ES-I3 (cell line): ENCODE measurements around the gene IGF1.

Experiments
- H3K36me3 ChIP-seq: 2 replicates; pipeline ENCODE4 v1.6.1; 2013; ENCODE audit warnings: mild to moderate bottlenecking, low read length, control low read depth, moderate library complexity; ENCODE audit not compliant: insufficient read depth
- H3K4me1 ChIP-seq: 2 replicates; pipeline ENCODE4 v1.6.1; 2013; ENCODE audit warnings: mild to moderate bottlenecking, control low read depth, low read length; ENCODE audit not compliant: insufficient read depth
- H3K9ac ChIP-seq: 2 replicates; pipeline ENCODE4 v1.6.1; 2013; ENCODE audit warnings: low read depth, mild to moderate bottlenecking, low read length, moderate library complexity
- H3K9me3 ChIP-seq: 2 replicates; pipeline ENCODE4 v1.6.1; 2013; ENCODE audit warnings: mild to moderate bottlenecking, low read length, moderate library complexity; ENCODE audit not compliant: control insufficient read depth, insufficient read depth

The IGF1 gene

DNA sequence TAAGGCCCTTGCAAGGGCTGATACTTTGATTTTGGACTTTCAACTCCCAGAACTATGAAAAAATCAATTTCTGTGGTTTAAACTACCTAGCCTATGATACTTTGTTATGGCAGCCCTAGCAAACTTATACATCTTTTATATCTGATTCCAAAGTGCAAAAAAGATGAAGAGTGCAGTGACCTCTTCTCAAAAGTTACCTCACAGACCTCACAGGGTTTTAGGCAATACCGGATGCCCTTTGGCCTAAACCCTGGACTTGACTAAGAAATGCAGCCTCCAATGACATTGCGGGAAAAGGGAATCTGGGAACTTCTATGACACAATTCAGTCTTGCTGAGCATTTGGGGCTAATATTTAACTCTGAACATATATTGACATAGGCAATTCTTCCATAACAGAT, 63.3 kb downstream of the IGF1 start:
- Histone ChIP-seq H3K9ac (no peak overlapping the region), H3K36me3 (no peaks in the 10 kb centered on the region), H3K4me1 (no peaks in the 10 kb centered on the region), H3K9me3 (no peaks in the 10 kb centered on the region)

DNA sequence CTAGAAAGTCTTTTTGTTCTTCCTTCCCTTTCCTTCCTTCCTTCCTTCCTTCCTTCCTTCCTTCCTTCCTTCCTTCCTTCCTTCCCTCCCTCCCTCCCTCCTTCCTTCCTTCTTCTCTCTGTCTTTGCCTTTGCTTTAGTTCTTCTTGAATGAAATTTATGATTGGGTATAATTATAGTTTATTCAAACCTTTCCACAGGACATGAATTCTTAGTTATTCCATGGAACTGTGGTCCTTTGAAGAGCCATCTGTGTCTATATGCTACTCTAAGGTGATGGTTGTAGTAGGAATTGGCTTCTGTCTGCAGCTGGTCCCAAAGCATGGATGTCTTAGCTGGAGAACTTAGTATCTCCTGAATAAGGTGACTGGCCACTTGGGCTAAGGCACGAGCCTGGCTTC, 64.8 kb downstream of the IGF1 start:
- H3K4me1 ChIP-seq, result no peaks in the 10 kb centered on the region
- H3K9ac ChIP-seq, result no peak overlapping the region
- H3K36me3 ChIP-seq, result no peaks in the 10 kb centered on the region
- H3K9me3 ChIP-seq, result no peaks in the 10 kb centered on the region

DNA sequence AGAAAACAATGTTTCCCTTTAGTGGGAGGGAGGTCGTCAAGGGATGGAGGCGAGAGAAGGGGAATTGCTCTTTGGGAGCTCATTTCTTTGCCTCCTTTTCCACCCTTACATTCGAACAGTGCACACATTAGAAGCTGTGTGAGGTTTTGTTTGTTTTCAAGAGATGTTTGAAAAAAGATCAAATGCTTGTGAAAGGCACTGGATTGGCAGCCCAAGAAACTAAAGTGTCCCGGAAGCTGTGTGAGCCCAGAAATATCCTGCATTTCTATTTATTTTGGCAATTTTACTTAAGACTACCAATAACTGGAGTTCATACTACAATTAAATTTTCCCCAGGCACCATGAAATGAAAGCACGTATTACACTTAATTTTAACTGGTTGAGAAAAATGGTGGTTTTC, 67.0 kb downstream of the IGF1 start:
- H3K9me3 ChIP-seq, result no peaks in the 10 kb centered on the region
- no peak overlapping the region for H3K9ac ChIP-seq
- H3K36me3 ChIP-seq, result no peaks in the 10 kb centered on the region
- H3K4me1 ChIP-seq, result no peaks in the 10 kb centered on the region

- Histone ChIP-seq H3K4me1 (peaks cover 3% of the 10 kb centered on the region; the same call in 1 of the 2 replicates), H3K9me3 (no peaks in the 10 kb centered on the region), H3K36me3 (no peaks in the 10 kb centered on the region), H3K9ac (no peak overlapping the region)
These were observed 69.9 kb downstream of the IGF1 start for GRCh38 chr12:102410511-102410910.

GRCh38 chr12:102408487-102409297, 71.7 kb downstream of the IGF1 start:
- H3K4me1 ChIP-seq, result peaks cover 3% of the 10 kb centered on the region; the same call in 1 of the 2 replicates
- H3K36me3 ChIP-seq, result no peaks in the 10 kb centered on the region
- no peak overlapping the region for H3K9ac ChIP-seq
- H3K9me3 ChIP-seq, result no peaks in the 10 kb centered on the region

GRCh38 chr12:102407776-102408486, 72.4 kb downstream of the IGF1 start:
- no peak overlapping the region for H3K9ac ChIP-seq
- H3K9me3 ChIP-seq, result no peaks in the 10 kb centered on the region
- H3K4me1 ChIP-seq, result peaks cover 3% of the 10 kb centered on the region; the same call in 1 of the 2 replicates
- no peaks in the 10 kb centered on the region for H3K36me3 ChIP-seq

GRCh38 chr12:102406033-102406584, 74.3 kb downstream of the IGF1 start:
- Histone ChIP-seq H3K9me3 (no peaks in the 10 kb centered on the region), H3K9ac (no peak overlapping the region), H3K4me1 (peaks cover 3% of the 10 kb centered on the region; the same call in 1 of the 2 replicates), H3K36me3 (no peaks in the 10 kb centered on the region)

GRCh38 chr12:102401087-102401486, 79.3 kb downstream of the IGF1 start:
- no peak overlapping the region for H3K9ac ChIP-seq
- no peaks in the 10 kb centered on the region for H3K36me3 ChIP-seq
- H3K4me1 ChIP-seq, result peaks cover 3% of the 10 kb centered on the region; the same call in 1 of the 2 replicates
- H3K9me3 ChIP-seq, result no peaks in the 10 kb centered on the region

DNA sequence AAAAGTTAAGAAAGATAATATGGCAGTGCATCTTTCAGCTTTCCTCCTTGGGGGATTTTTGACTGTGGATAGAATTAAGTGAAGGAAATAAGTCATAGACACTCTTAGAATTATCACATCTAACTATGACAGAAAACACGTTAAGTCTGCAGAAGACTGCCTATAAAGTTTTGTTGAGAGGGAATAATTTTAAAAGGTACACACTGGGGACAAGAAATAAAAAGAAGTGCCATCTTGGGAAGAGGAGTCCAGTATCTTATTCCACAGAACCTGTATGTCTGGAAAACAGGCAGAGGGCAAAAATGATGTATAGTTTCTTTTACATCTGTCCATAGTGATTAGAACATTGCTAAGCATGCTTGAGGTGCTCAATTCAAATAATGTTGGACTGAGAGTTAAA, 80.7 kb downstream of the IGF1 start:
- H3K4me1 ChIP-seq, result peaks cover 3% of the 10 kb centered on the region; the same call in 1 of the 2 replicates
- H3K36me3 ChIP-seq, result no peaks in the 10 kb centered on the region
- H3K9me3 ChIP-seq, result no peaks in the 10 kb centered on the region
- no peak overlapping the region for H3K9ac ChIP-seq

DNA sequence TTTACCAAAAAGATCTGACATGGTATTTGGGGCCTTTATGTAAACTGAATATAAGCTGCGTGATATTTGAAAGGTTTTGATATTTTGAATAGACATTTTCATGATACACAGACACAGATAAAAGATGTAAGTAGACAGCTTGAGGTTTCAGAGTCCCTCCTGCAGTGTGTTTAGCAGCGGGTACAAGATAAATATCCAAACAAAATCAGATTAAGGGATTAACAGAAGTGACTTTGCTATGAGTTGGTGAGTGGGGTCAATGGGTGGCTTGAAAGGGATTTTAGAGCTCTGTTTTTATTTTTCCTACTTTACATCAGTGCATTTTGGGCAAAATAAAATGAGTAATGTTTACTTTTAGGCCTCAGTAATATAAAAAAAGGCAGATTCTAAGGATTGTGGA, 84.1 kb downstream of the IGF1 start:
- no peaks in the 10 kb centered on the region for H3K36me3 ChIP-seq
- no peaks in the 10 kb centered on the region for H3K9me3 ChIP-seq
- H3K9ac ChIP-seq, result no peak overlapping the region
- peaks cover 11% of the 10 kb centered on the region for H3K4me1 ChIP-seq

- Histone ChIP-seq H3K9me3 (no peaks in the 10 kb centered on the region), H3K36me3 (no peaks in the 10 kb centered on the region), H3K9ac (no peak overlapping the region), H3K4me1 (peaks cover 11% of the 10 kb centered on the region)
These were observed 86.2 kb downstream of the IGF1 start for GRCh38 chr12:102394200-102394599.

GRCh38 chr12:102390068-102390467, 90.3 kb downstream of the IGF1 start:
- H3K4me1 ChIP-seq, result peaks cover 11% of the 10 kb centered on the region

DNA sequence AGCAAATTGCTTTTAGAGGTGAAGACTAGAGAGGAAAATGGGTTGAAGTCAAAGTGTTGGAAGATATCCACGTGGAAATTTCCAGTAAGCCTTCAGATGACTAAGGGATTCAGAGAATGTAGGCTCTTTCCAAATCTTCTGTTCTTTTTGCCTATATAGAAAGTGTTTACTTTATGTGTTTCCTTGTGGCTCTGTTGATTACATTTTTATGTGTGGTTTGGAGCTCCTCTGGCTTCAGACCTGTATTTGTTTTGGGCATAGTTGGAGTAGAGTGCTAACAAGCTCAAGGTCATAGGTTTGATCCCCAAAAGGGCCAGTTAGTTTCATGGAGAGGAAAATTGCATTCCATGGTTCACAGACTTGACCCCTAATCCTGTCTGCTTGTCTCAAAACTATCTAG, 91.9 kb downstream of the IGF1 start:
- Histone ChIP-seq H3K4me1 (no peaks in the 10 kb centered on the region), H3K9ac (no peak overlapping the region), H3K36me3 (no peaks in the 10 kb centered on the region), H3K9me3 (no peaks in the 10 kb centered on the region; the same call in 1 of the 2 replicates)

More at GRCh38 chr12:102390068-102390467, 90.3 kb downstream of the IGF1 start:
- Histone ChIP-seq H3K9me3 (no peaks in the 10 kb centered on the region), H3K9ac (no peak overlapping the region), H3K36me3 (no peaks in the 10 kb centered on the region)

GRCh38 chr12:102385343-102385742, 95.0 kb downstream of the IGF1 start:
- H3K9ac ChIP-seq, result no peak overlapping the region
- no peaks in the 10 kb centered on the region for H3K36me3 ChIP-seq
- H3K4me1 ChIP-seq, result no peaks in the 10 kb centered on the region
- no peaks in the 10 kb centered on the region; the same call in 1 of the 2 replicates for H3K9me3 ChIP-seq
